Measurements from ENCODE around the gene COX18.

GRCh38 chr4:73103799-73104503 lies 34.4 kb upstream of the COX18 start:
- TF ChIP-seq GLIS3 (CRISPR knock-in tag; IDR thresholded peaks at IDR 0.05) (no peak), ZFP3 (CRISPR knock-in tag; IDR thresholded peaks at IDR 0.05) (no peak), OSR1 (CRISPR knock-in tag; IDR thresholded peaks at IDR 0.05) (no peak), RARB (CRISPR knock-in tag; IDR thresholded peaks at IDR 0.05) (no peak), ZNF8 (CRISPR knock-in tag; IDR thresholded peaks at IDR 0.05) (no peak)

Measured in SK-N-SH treated with all-trans-retinoic acid at 6 μM for 48 hours (cell line).